ENCODE data around the gene WDR4. TPM values are rescaled to one million over a fixed set of nuclear protein-coding genes. Genes with fewer than 3 reads are reported as not detected.

WDR4 gene
- total RNA-seq, 4 donors from 2014 or later: 6.6 to 22.7 (median 10.3) TPM

- H3K27me3 ChIP-seq: peaks cover 9% of the 10 kb centered on the region
- no peaks in the 10 kb centered on the region for H3K9me3 ChIP-seq
- H3K4me3 ChIP-seq: no peak overlapping the region
- TF ChIP-seq CTCF (IDR thresholded peaks at IDR 0.05) (no peak), EP300 (IDR thresholded peaks at IDR 0.05; ENCODE audit: low read depth) (no peak)
- H3K27ac ChIP-seq: no peak overlapping the region
- peaks cover 0 to 4% (median 0%) of the 10 kb centered on the region in 4 donors for H3K36me3 ChIP-seq
- DNase-seq: no peak
- 51 to 65% methylated on average over 7 to 15 of the region's 15 CpGs for WGBS, 2 donors (ENCODE audit: low coverage in 1 of 2)
- peaks cover 0 to 5% (median 2%) of the 10 kb centered on the region in 4 donors for H3K4me1 ChIP-seq
- in situ Hi-C loops (cut with MboI; ENCODE audit: low pct_ligation_motif_present in 1 of 4, low pct_unique_long_range_greater_than_20kb in 1 of 4, low sequenced_read_pairs in 3 of 4) (no loop called here), intact Hi-C loops (cut with DNase I; ENCODE audit: low total_unique reads) (no loop called here)
Measured at GRCh38 chr21:42836767-42837301, 42.5 kb downstream of the WDR4 start.

- Histone ChIP-seq H3K36me3 (peaks cover 0 to 2% (median 0%) of the 10 kb centered on the region in 4 donors), H3K9me3 (no peaks in the 10 kb centered on the region), H3K27ac (no peak overlapping the region), H3K4me3 (no peak overlapping the region), H3K27me3 (peaks cover 14% of the 10 kb centered on the region), H3K4me1 (peaks cover 0 to 5% (median 2%) of the 10 kb centered on the region in 4 donors)
- in situ Hi-C loops (cut with MboI; ENCODE audit: low pct_ligation_motif_present in 1 of 4, low pct_unique_long_range_greater_than_20kb in 1 of 4, low sequenced_read_pairs in 3 of 4) (no loop called here), intact Hi-C loops (cut with DNase I; ENCODE audit: low total_unique reads) (no loop called here)
- TF ChIP-seq EP300 (IDR thresholded peaks at IDR 0.05; ENCODE audit: low read depth): no peak
- TF ChIP-seq CTCF (IDR thresholded peaks at IDR 0.05): no peak
- TF ChIP-seq POLR2AphosphoS5 (IDR thresholded peaks at IDR 0.05): no peak
- no peak for TF ChIP-seq POLR2A (IDR thresholded peaks at IDR 0.05)
- DNase-seq: no peak
- 80 to 88% methylated on average over 1 to 3 of the region's 3 CpGs for WGBS, 2 donors (ENCODE audit: low coverage in 1 of 2)
Measured at GRCh38 chr21:42836402-42836666, 43.0 kb downstream of the WDR4 start.

GRCh38 chr21:42835611-42836401 is 43.5 kb downstream of the WDR4 start:
- WGBS, 2 donors (ENCODE audit: low coverage in 1 of 2): 75 to 85% methylated on average over 8 to 12 of the region's 12 CpGs
- no peak for DNase-seq
- Histone ChIP-seq H3K4me1 (peaks cover 0 to 5% (median 2%) of the 10 kb centered on the region in 4 donors), H3K4me3 (no peak overlapping the region), H3K36me3 (no peaks in the 10 kb centered on the region), H3K27ac (no peak overlapping the region), H3K27me3 (peaks cover 19% of the 10 kb centered on the region), H3K9me3 (no peaks in the 10 kb centered on the region)
- in situ Hi-C loops (cut with MboI; ENCODE audit: low pct_ligation_motif_present in 1 of 4, low pct_unique_long_range_greater_than_20kb in 1 of 4, low sequenced_read_pairs in 3 of 4): no loop called here
- no peak for TF ChIP-seq CTCF (IDR thresholded peaks at IDR 0.05)
- TF ChIP-seq EP300 (IDR thresholded peaks at IDR 0.05; ENCODE audit: low read depth): no peak
- no peak for TF ChIP-seq POLR2A (IDR thresholded peaks at IDR 0.05)
- TF ChIP-seq POLR2AphosphoS5 (IDR thresholded peaks at IDR 0.05): no peak
- intact Hi-C loops (cut with DNase I; ENCODE audit: low total_unique reads): no loop called here

GRCh38 chr21:42835211-42835610 is 44.1 kb downstream of the WDR4 start:
- Histone ChIP-seq H3K4me3 (no peak overlapping the region), H3K36me3 (no peaks in the 10 kb centered on the region), H3K27ac (no peak overlapping the region), H3K27me3 (peaks cover 25% of the 10 kb centered on the region), H3K4me1 (peaks cover 0 to 5% (median 2%) of the 10 kb centered on the region in 4 donors), H3K9me3 (no peaks in the 10 kb centered on the region)
- in situ Hi-C loops (cut with MboI; ENCODE audit: low pct_ligation_motif_present in 1 of 4, low pct_unique_long_range_greater_than_20kb in 1 of 4, low sequenced_read_pairs in 3 of 4) (no loop called here), intact Hi-C loops (cut with DNase I; ENCODE audit: low total_unique reads) (no loop called here)
- TF ChIP-seq POLR2A (IDR thresholded peaks at IDR 0.05): no peak
- TF ChIP-seq POLR2AphosphoS5 (IDR thresholded peaks at IDR 0.05): no peak
- TF ChIP-seq EP300 (IDR thresholded peaks at IDR 0.05; ENCODE audit: low read depth): no peak
- TF ChIP-seq CTCF (IDR thresholded peaks at IDR 0.05): no peak
- DNase-seq: no peak
- WGBS, 2 donors (ENCODE audit: low coverage in 1 of 2): 62 to 77% methylated on average over 5 to 6 of the region's 6 CpGs

Measured in transverse colon (tissue), 4 donors.